Central memory CD8-positive, alpha-beta T cell (primary cell): ENCODE data around the gene RHEB.
A peak's percentile ranks its signal among the peaks of the same experiment; 100 is the strongest.

Experiments
- ATAC-seq: fragments of 150-1000 bp; cut with Tn5 transposase; replicated peaks from 2 replicates; pipeline ENCODE4 v1.10.0; 2022; ENCODE audit warnings: mild to moderate bottlenecking, moderate FRiP score, moderate number of reproducible peaks; ENCODE audit not compliant: poor library complexity, severe bottlenecking; ENCODE audit errors: extremely low read depth
- DNase-seq, 2 donors: peaks; one replicate each; pipeline ENCODE4 v3.0.0; 2021; ENCODE audit warnings: low spot score in 2 of 2
- H3K27ac Mint-ChIP-seq: one replicate; pipeline ENCODE4 v1.8.0; 2022; ENCODE audit warnings: low read depth, mild to moderate bottlenecking, moderate library complexity, mixed read lengths
- H3K27me3 Mint-ChIP-seq: one replicate; pipeline ENCODE4 v1.8.0; 2022; ENCODE audit warnings: mixed read lengths
- H3K36me3 Mint-ChIP-seq: one replicate; pipeline ENCODE4 v1.8.0; 2022; ENCODE audit warnings: mild to moderate bottlenecking, moderate library complexity, mixed read lengths; ENCODE audit not compliant: insufficient read depth
- H3K4me1 Mint-ChIP-seq: one replicate; pipeline ENCODE4 v1.8.0; 2022; ENCODE audit warnings: mixed read lengths
- H3K4me3 Mint-ChIP-seq: one replicate; pipeline ENCODE4 v1.8.0; 2022; ENCODE audit warnings: mild to moderate bottlenecking, moderate library complexity, mixed read lengths
- H3K9me3 Mint-ChIP-seq: one replicate; pipeline ENCODE4 v1.8.0; 2022; ENCODE audit warnings: mixed read lengths

The RHEB gene

DNA sequence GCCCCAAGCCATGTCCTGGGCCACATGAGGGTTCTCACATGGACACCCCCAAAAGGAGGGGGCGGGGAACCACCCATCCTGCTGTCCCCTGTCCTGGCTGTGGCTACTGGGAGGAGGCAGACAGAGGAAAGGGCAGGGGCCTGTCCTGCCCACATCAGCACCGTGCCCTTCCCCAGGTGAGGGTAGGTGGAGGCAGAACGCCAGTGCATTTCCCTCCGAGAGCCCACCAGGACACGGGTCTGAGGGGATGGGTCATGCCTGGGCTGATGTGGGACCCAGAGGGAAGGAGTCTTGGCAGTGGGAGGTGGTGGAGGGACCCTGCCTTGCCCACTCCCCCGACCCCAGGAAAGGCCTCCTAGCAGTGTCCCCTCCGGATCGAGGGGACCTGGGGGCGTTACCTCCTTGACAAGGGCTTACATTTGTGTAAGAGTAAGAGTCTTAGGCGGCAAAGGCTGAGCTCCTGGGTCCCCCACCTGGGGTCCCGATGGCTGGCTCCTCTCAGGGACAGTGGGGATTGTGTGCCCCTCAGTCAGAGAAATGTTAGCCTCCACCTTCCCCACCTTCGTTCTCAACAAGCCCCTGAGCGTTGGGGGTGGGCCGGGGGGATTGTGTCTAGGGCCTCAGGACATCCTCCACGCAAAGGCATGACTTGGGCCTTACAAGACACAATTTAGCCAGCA lies 85.8 kb downstream of the RHEB start:
- DNase-seq (no peak), ATAC-seq (no peak)
- no peak overlapping the region for H3K4me3 Mint-ChIP-seq
- no peaks in the 10 kb centered on the region for H3K9me3 Mint-ChIP-seq
- no peaks in the 10 kb centered on the region for H3K27me3 Mint-ChIP-seq
- peaks cover 5% of the 10 kb centered on the region for H3K36me3 Mint-ChIP-seq
- peaks cover 27% of the 10 kb centered on the region for H3K4me1 Mint-ChIP-seq
- no peak overlapping the region for H3K27ac Mint-ChIP-seq

DNA sequence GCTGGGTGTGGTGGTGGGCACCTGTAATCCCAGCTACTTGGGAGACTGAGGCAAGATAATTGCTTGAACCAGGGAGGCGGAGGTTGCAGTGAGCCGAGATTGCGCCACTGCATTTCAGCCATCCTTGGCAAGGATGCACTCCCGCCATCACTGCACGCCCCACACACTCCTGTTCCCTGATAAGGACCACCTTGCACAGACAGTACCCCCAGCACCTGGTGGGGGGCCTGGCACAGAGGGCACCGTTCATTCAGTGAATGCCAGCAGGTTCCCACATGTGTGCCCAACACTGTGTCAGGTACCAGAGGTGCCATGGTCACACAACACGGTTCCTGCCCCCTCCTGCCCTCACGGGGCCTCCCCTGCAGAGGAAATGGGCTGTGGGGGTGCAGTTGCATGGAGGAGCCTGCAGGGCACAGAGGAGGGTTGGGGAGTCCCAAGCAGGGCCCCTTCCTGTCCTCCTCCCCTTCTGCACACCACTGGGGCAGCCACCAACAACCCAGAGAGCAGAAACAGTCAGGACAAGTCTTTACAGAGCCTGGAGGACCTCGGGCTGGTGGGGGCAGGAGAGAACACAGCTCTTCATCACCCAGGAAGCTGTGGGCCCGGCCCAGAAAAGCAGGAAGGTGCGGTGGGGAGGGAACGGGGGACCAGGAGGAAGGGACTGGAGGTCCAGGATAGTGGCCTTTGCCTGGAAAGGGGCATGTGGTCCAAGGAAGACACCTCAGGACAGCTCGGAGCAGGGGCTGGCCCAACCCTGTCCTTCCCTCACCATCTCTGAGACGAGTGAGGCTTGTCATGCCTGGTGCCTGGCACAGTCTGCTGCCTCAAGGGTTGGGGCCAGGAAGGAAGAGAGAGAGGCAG lies 86.8 kb downstream of the RHEB start:
- peak; percentile 35 to 39 for DNase-seq
- H3K4me3 Mint-ChIP-seq: peak overlapping the region; percentile 42

DNA sequence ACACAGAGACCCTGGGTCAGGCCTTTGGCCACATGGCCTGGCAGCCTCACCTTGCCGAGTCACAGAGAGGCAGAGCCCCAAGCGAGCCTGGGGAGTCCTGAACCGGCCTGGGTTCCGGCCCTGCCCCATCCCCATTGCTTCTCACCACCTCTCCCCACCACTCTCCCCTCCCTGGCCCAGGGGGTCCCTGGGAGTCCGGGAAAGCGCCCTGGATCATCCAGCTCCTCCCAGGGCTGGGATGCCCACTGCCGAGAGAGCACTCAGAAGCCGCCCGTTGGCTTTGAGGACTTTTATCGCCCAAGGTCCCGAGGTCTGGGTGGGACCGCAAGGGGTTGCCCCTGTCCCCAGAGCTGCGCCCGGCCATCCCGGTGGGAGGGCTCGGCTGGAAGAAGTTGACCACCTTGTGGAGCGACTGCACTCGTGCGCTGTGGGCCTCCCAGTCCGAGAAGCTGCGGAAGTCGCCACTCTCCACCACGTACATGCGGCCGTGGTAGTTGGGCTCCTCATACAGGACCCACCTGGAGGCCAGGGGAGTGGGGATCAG lies 87.9 kb downstream of the RHEB start:
- ATAC-seq (no peak), DNase-seq (no peak)
- Mint-ChIP-seq H3K4me3 (no peak overlapping the region), H3K36me3 (peaks cover 5% of the 10 kb centered on the region), H3K27me3 (no peaks in the 10 kb centered on the region), H3K4me1 (peaks cover 39% of the 10 kb centered on the region), H3K27ac (no peak overlapping the region), H3K9me3 (no peaks in the 10 kb centered on the region)

More for the DNA sequence above, 86.8 kb downstream of the RHEB start:
- H3K36me3 Mint-ChIP-seq: peaks cover 5% of the 10 kb centered on the region
- peak; percentile 53 for ATAC-seq
- H3K4me1 Mint-ChIP-seq: peaks cover 37% of the 10 kb centered on the region
- no peaks in the 10 kb centered on the region for H3K27me3 Mint-ChIP-seq
- no peaks in the 10 kb centered on the region for H3K9me3 Mint-ChIP-seq
- H3K27ac Mint-ChIP-seq: peak overlapping the region; percentile 67

DNA sequence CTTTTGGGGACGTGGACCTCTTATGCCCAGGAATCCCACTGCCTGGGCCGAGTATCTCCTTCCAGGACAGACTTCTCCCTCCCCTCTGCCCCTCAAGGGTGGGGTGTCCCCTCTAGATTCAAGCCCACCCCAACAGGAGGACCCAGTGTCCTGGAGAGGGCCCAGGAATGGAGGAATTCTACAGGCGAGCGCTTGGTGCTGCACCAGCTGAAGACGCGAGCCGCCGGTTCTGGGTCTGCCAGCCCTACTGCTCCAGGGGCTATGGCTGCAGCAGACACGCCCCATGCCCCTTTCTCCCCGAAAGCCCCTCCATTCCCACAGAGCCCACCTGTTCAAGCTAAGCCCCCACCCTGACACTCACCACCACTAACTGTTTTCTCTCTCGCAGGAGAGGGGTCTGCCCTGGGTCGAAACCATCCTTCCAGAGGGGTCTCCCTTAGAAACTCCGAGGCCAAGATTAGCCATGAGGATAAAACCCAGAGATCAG lies 88.4 kb downstream of the RHEB start:
- H3K9me3 Mint-ChIP-seq: no peaks in the 10 kb centered on the region
- no peak overlapping the region for H3K4me3 Mint-ChIP-seq
- peaks cover 39% of the 10 kb centered on the region for H3K4me1 Mint-ChIP-seq
- ATAC-seq (no peak), DNase-seq (no peak)
- H3K36me3 Mint-ChIP-seq: peaks cover 5% of the 10 kb centered on the region
- no peaks in the 10 kb centered on the region for H3K27me3 Mint-ChIP-seq
- no peak overlapping the region for H3K27ac Mint-ChIP-seq

DNA sequence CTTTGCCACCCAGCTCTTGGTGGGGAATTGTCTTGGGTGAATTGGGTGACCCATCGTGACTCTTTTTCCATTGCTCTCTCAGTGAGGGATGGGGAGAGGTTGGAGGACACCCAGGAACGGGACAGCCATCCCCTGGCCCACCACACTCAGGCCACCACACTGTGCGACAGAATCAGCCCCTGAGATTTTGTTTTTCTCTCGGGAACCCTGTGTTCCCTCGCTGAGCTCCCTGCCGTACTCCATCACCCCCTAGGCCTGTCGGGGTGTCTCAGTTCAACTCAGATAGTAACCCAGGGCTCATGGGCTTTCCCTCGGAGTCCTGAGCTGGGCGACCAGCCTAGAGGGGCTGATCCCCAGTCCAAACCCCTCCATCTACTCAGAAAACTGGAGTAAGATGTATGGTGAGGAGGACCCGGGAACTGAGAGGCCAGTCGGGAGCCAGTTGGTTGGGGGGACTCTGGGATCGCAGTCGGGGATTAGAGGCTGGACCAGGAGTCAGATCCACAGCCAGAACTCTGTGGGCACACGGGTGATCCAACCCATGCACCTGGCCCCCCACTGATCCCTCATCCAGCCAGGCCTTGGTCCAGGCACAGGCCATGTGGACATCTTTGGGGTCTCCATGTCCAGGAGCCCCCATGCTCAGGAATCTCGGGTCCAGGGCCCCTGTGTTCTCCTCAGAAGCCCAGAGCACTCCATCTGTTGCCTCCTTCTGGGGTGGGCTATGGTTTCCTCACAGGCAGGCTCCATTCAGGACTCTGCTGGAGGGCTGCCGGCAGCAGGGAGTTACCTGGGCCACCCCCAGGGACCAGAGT lies 89.1 kb downstream of the RHEB start:
- DNase-seq (no peak), ATAC-seq (no peak)
- H3K27ac Mint-ChIP-seq: peak overlapping the region; percentile 79
- H3K36me3 Mint-ChIP-seq: peaks cover 5% of the 10 kb centered on the region
- peaks cover 39% of the 10 kb centered on the region for H3K4me1 Mint-ChIP-seq
- H3K4me3 Mint-ChIP-seq: peak overlapping the region; percentile 67
- H3K27me3 Mint-ChIP-seq: no peaks in the 10 kb centered on the region
- H3K9me3 Mint-ChIP-seq: no peaks in the 10 kb centered on the region

- Mint-ChIP-seq H3K36me3 (peaks cover 5% of the 10 kb centered on the region), H3K27ac (peak overlapping the region; percentile 79), H3K4me3 (peak overlapping the region; percentile 67), H3K27me3 (no peaks in the 10 kb centered on the region), H3K9me3 (no peaks in the 10 kb centered on the region), H3K4me1 (peaks cover 39% of the 10 kb centered on the region)
- DNase-seq (peak; percentile 34 to 56), ATAC-seq (peak; percentile 81)
These were observed 89.9 kb downstream of the RHEB start for GRCh38 chr7:151429560-151430331.

- Mint-ChIP-seq H3K36me3 (peaks cover 5% of the 10 kb centered on the region), H3K4me3 (peak overlapping the region; percentile 67), H3K27me3 (no peaks in the 10 kb centered on the region), H3K27ac (peak overlapping the region; percentile 79), H3K4me1 (peaks cover 39% of the 10 kb centered on the region), H3K9me3 (no peaks in the 10 kb centered on the region)
- no peak for DNase-seq
- no peak for ATAC-seq
These were observed 90.5 kb downstream of the RHEB start for GRCh38 chr7:151429237-151429559.

GRCh38 chr7:151428378-151429236 lies 91.1 kb downstream of the RHEB start:
- Mint-ChIP-seq H3K27me3 (peaks cover under 1% of the 10 kb centered on the region), H3K36me3 (peaks cover 5% of the 10 kb centered on the region), H3K27ac (peak overlapping the region; percentile 84)

DNA sequence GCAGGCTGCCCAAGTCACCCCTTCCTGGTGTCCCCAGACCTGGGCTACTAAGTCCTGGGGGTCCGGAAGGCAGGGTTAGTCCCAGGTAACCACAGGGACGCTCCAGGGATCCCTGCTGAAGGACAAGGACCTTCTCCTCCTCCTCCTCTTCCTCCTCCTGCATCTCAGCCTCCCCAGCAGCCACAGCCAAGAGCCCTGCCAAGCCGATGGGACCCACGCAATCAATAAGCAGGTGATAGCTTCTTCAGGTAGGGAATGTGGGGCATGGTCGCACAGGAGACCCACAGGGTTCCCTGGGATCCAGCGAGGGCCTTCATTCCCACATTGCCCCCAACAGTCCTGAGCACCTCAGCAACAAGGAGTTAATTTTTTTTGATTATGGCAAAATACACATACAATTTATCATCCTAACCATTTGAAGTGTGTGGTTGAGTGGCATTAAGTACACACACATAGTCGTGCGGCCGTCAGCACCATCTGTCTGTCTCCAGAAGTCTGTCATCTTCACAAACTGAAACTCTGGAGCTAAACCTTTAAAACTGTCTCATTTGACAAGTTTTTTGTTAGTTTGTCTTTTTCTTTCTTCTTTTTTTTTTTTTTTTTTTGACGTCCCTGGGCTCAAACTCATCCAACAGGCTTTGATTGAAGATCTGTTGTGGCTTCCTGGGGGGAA lies 91.9 kb downstream of the RHEB start:
- H3K27me3 Mint-ChIP-seq: peaks cover 8% of the 10 kb centered on the region
- no peak overlapping the region for H3K4me3 Mint-ChIP-seq
- peak overlapping the region; percentile 84 for H3K27ac Mint-ChIP-seq
- no peak for DNase-seq
- peaks cover 5% of the 10 kb centered on the region for H3K36me3 Mint-ChIP-seq
- peaks cover 31% of the 10 kb centered on the region for H3K4me1 Mint-ChIP-seq
- H3K9me3 Mint-ChIP-seq: no peaks in the 10 kb centered on the region
- no peak for ATAC-seq

More at GRCh38 chr7:151428378-151429236, 91.1 kb downstream of the RHEB start:
- DNase-seq (no peak), ATAC-seq (no peak)
- Mint-ChIP-seq H3K9me3 (no peaks in the 10 kb centered on the region), H3K4me3 (no peak overlapping the region), H3K4me1 (peaks cover 38% of the 10 kb centered on the region)

DNA sequence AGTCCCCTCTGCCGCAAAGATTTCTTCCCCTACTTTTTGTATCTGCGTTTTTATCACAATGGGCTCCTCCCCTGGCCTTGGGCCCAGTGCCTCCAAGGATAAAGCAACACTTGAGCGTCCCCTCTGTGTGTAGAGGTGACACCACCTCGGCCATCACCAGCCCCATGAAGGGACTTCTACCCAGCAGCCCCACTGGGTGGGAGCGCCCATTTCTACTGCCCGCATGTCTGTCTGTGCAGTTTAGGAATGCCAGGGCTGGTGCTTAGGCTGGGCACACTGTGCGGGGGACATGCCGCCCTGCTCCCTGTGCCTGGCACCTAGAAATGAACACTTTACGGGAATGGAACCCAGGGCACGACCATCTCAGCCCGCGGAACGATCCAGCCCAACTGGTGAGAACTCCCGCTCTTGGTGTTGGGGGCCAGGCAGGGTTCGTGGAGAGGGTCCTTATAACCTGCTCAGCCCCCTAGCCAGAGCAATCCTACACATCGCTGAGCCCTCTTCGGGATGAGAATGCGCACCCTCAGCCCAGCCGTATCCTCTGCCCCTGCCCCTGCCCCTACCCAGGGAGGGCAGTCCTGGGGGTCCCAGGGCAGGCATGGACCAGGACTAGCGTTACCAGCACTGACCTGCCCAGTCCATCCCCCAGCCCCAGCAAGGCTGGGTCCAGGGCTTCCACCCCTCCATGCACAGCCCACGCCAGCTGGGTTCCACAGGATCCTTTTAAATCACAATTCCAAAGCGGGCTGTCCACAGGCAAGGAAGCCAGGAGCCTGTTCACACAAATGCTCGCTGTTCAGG lies 92.6 kb downstream of the RHEB start:
- no peak overlapping the region for H3K4me3 Mint-ChIP-seq
- H3K36me3 Mint-ChIP-seq: peaks cover 5% of the 10 kb centered on the region
- no peak overlapping the region for H3K27ac Mint-ChIP-seq
- ATAC-seq (no peak), DNase-seq (no peak)
- peaks cover 15% of the 10 kb centered on the region for H3K27me3 Mint-ChIP-seq
- H3K4me1 Mint-ChIP-seq: peaks cover 28% of the 10 kb centered on the region
- no peaks in the 10 kb centered on the region for H3K9me3 Mint-ChIP-seq
